Thyroid gland (tissue), 4 donors: ENCODE measurements around the gene TMEM214. TPM values are rescaled to one million over a fixed set of nuclear protein-coding genes. Genes with fewer than 3 reads are reported as not detected.
A peak's percentile ranks its signal among the peaks of the same experiment; 100 is the strongest.

ENCODE experiments used
- DNase-seq, 2 donors: peaks; one replicate each; pipeline ENCODE4 v3.0.0-alpha.2; 2019
- H3K27ac ChIP-seq, 3 donors: fragments of 200-600 bp; sonication (generic); 1 replicate in 2 of 3; 2 replicates in 1 of 3; pipeline ENCODE4 v1.5.1; 2016 to 2019; ENCODE audit warnings: mild to moderate bottlenecking in 1 of 3, moderate library complexity in 1 of 3
- H3K27me3 ChIP-seq: fragments of 200-600 bp; sonication (generic); one replicate; pipeline ENCODE4 v1.5.1; 2019
- H3K36me3 ChIP-seq, 2 donors: fragments of 200-600 bp; sonication (generic); one replicate each; pipeline ENCODE4 v1.5.1; 2016 to 2019
- H3K4me1 ChIP-seq, 2 donors: fragments of 200-600 bp; sonication (generic); one replicate each; pipeline ENCODE4 v1.5.1; 2017 to 2019
- H3K4me3 ChIP-seq, 3 donors: fragments of 200-600 bp; sonication (generic); replicated peaks in 1 of 3; 1 replicate in 2 of 3; 2 replicates in 1 of 3; pipeline ENCODE4 v1.5.1; 2016; ENCODE audit warnings: mild to moderate bottlenecking in 1 of 3
- H3K9me3 ChIP-seq: fragments of 200-600 bp; sonication (generic); one replicate; pipeline ENCODE4 v1.5.1; 2017
- POLR2A ChIP-seq, 2 donors: fragments of 450-650 bp; IDR thresholded peaks; one replicate each; pipeline ENCODE4 v1.6.1; 2017; ENCODE audit warnings: antibody characterized with exemption in 2 of 2, mild to moderate bottlenecking in 2 of 2, moderate library complexity in 1 of 2
- WGBS, 2 donors: methylation state at CpG; one replicate each; pipeline ENCODE4 v1.1.5; 2017; 5-methylcytosine and 5-hydroxymethylcytosine counted together
- intact Hi-C: fragments of 100-400 bp; cut with DNase I; formaldehyde crosslinking; loops from one replicate; pipeline ENCODE4 v1.15.1; 2023
- total RNA-seq, 4 donors: library from RNA; depleted of rRNA; stranded (reverse); fragments of >200 nt; gene quantifications; one replicate each; pipeline ENCODE4 v1.2.3, GENCODE V29; 2016
- TF ChIP-seq, protein P1 (sequence below), 6 experiments: fragments of 200-600 bp in 3 of 6; fragments of 450-650 bp in 3 of 6; sonication (generic) in 3 of 6; IDR thresholded peaks; one replicate each; pipeline ENCODE4 v1.5.1; 2016 to 2019; ENCODE audit warnings: antibody characterized with exemption in 6 of 6, mild to moderate bottlenecking in 2 of 6, inconsistent platforms in 1 of 6, moderate library complexity in 1 of 6

Gene TMEM214
- total RNA-seq, 4 donors from 2014 or later = 43.3 to 93.8 (median 78.9) TPM

DNA sequence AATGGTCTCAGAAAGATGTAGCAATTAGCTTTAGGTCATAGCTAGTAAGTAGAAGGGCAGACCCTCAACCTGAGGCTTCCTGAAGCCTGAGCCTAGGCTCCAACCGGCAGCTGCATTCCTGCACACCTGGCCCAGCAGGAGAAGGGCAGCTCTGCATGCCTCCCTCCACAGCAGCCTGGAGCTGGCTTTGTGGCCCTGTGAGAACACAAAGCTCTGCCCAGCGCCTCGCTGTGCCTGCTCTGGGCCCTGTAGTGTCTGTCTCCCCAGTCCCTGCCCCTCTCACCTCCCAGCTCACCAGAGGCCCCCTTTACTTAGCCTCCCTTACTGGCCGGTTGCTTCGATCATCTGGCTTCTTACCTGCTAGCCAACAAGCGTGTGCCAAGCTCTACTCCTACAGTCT lies 6.7 kb downstream of the TMEM214 start:
- Histone ChIP-seq H3K27me3 (no peaks in the 10 kb centered on the region), H3K4me1 (peaks cover 14 to 27% of the 10 kb centered on the region in 2 donors), H3K27ac (no peak overlapping the region), H3K4me3 (no peak overlapping the region), H3K36me3 (peaks cover 66 to 67% of the 10 kb centered on the region in 2 donors), H3K9me3 (no peaks in the 10 kb centered on the region)
- intact Hi-C loops = no loop called here
- no peak for TF ChIP-seq POLR2A (IDR thresholded peaks at IDR 0.05)
- TF ChIP-seq, protein P1, sequence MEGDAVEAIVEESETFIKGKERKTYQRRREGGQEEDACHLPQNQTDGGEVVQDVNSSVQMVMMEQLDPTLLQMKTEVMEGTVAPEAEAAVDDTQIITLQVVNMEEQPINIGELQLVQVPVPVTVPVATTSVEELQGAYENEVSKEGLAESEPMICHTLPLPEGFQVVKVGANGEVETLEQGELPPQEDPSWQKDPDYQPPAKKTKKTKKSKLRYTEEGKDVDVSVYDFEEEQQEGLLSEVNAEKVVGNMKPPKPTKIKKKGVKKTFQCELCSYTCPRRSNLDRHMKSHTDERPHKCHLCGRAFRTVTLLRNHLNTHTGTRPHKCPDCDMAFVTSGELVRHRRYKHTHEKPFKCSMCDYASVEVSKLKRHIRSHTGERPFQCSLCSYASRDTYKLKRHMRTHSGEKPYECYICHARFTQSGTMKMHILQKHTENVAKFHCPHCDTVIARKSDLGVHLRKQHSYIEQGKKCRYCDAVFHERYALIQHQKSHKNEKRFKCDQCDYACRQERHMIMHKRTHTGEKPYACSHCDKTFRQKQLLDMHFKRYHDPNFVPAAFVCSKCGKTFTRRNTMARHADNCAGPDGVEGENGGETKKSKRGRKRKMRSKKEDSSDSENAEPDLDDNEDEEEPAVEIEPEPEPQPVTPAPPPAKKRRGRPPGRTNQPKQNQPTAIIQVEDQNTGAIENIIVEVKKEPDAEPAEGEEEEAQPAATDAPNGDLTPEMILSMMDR (IDR thresholded peaks at IDR 0.05) = no peak
- DNase-seq = no peak
- WGBS, 2 donors = 93% methylated on average over 6 of the region's 6 CpGs

DNA sequence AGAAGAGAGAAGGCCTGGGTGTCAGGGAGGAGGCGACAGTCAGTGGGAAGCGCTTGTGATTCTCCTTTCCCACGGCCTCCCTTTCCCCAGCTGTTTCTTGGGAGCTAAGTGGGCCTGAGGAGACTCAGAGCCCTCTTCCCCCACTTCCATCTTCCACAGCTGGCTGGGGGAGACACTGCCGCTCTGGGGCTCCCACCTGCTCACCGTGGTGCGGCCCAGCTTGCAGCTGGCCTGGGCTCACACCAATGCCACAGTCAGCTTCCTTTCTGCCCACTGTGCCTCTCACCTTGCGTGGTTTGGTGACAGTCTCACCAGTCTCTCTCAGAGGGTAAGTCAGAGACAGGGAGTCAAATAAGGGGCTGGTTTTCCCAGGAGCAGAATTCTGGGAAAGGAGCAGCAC lies 7.1 kb downstream of the TMEM214 start:
- H3K27ac ChIP-seq = no peak overlapping the region
- peaks cover 66 to 67% of the 10 kb centered on the region in 2 donors for H3K36me3 ChIP-seq
- H3K27me3 ChIP-seq = no peaks in the 10 kb centered on the region
- TF ChIP-seq POLR2A (IDR thresholded peaks at IDR 0.05) = no peak
- TF ChIP-seq, protein P1 (IDR thresholded peaks at IDR 0.05) = no peak
- no peak for DNase-seq
- no peaks in the 10 kb centered on the region for H3K9me3 ChIP-seq
- intact Hi-C loops = no loop called here
- H3K4me3 ChIP-seq = no peak overlapping the region
- H3K4me1 ChIP-seq = peaks cover 10 to 23% of the 10 kb centered on the region in 2 donors
- WGBS, 2 donors = 90 to 96% methylated on average over 6 to 7 of the region's 7 CpGs

DNA sequence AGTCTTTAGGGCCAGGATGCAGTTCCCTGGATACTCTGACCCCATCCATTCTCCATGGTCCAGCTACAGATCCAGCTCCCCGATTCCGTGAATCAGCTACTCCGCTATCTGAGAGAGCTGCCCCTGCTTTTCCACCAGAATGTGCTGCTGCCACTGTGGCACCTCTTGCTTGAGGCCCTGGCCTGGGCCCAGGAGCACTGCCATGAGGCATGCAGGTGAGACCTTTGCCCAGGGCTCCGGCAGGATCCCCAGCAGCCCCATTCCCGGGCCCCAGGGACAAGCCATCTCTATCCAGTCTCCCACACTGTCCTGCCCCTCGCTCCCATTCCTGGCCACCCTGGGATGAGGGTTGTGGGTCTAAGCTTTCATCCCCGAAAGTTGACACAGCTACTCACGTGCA lies 7.5 kb downstream of the TMEM214 start:
- Histone ChIP-seq H3K9me3 (no peaks in the 10 kb centered on the region), H3K4me1 (peaks cover 9 to 21% of the 10 kb centered on the region in 2 donors), H3K36me3 (peaks cover 62 to 63% of the 10 kb centered on the region in 2 donors), H3K27ac (no peak overlapping the region), H3K27me3 (no peaks in the 10 kb centered on the region), H3K4me3 (no peak overlapping the region)
- no peak for TF ChIP-seq POLR2A (IDR thresholded peaks at IDR 0.05)
- TF ChIP-seq, protein P1 (IDR thresholded peaks at IDR 0.05) = no peak
- DNase-seq = no peak
- 95 to 96% methylated on average over 3 to 8 of the region's 8 CpGs for WGBS, 2 donors
- intact Hi-C loops = no loop called here

DNA sequence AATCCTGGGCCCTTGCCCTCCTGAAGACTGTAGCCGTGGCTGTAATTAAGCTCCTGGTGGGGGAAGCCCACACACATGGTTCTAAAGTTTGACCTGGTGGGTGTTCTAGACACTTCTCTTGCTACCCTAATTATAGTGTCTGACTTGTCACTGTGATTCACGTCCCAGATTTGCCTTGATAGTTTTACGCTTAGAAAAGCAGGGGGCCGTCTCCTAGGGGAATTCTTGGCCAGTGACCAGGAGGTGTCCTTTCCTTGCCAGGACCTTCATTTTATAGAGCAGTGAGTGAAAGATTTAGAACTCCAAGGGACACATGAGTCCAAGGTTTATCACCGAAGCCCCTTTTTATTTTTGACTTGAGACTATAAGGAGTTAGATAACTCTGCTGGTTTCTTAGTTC lies 9.0 kb downstream of the TMEM214 start:
- DNase-seq = peak; percentile 60 to 61
- Histone ChIP-seq H3K27ac (peak overlapping the region; percentile 49 to 72 (median 67)), H3K27me3 (no peaks in the 10 kb centered on the region), H3K36me3 (peaks cover 47 to 48% of the 10 kb centered on the region in 2 donors), H3K4me1 (peaks cover 9 to 21% of the 10 kb centered on the region in 2 donors), H3K9me3 (no peaks in the 10 kb centered on the region), H3K4me3 (no peak overlapping the region)
- TF ChIP-seq, protein P1 (IDR thresholded peaks at IDR 0.05) = no peak
- no peak for TF ChIP-seq POLR2A (IDR thresholded peaks at IDR 0.05)
- 48% methylated on average over 5 of the region's 5 CpGs for WGBS, 2 donors
- intact Hi-C loops = no loop called here

DNA sequence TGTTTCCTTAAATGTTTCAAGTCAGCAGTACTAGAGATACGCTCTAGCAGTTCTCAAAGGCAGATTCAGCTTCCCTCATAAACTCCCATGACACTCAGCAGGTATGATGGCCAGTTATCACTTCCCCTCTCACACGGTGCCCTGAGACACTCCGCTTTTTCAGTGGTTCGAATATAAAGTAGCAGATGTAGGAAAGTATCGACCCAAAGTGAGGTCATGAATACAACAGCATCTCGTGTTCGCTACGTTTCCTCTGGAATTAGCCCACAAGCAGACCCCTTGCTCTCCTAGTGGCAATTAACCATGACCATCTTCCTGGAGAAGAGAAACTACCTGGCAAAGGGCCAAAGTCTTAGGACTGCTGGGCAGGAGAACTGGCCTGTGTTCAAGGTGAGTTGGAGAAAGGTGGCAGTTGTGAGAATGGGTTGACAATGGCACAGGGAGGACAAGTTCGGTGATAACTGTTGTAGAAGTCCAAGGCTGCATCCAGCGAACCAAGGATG lies 9.4 kb downstream of the TMEM214 start:
- TF ChIP-seq, protein P1 (IDR thresholded peaks at IDR 0.05) = no peak
- no peak for TF ChIP-seq POLR2A (IDR thresholded peaks at IDR 0.05)
- Histone ChIP-seq H3K9me3 (no peaks in the 10 kb centered on the region), H3K27me3 (no peaks in the 10 kb centered on the region), H3K4me3 (no peak overlapping the region), H3K4me1 (peaks cover 9 to 21% of the 10 kb centered on the region in 2 donors), H3K27ac (peak overlapping the region; percentile 49 to 72 (median 67)), H3K36me3 (peaks cover 43% of the 10 kb centered on the region in 2 donors)
- intact Hi-C loops = no loop called here
- DNase-seq = peak; percentile 46 to 53
- WGBS, 2 donors = 36 to 57% methylated on average over 10 of the region's 10 CpGs
